ENCODE results near the gene GBGT1. TPM values are rescaled to one million over a fixed set of nuclear protein-coding genes. Genes with fewer than 3 reads are reported as not detected.

Gene GBGT1
- total RNA-seq, 1 donor from 2014 or later = 1.3 TPM

DNA sequence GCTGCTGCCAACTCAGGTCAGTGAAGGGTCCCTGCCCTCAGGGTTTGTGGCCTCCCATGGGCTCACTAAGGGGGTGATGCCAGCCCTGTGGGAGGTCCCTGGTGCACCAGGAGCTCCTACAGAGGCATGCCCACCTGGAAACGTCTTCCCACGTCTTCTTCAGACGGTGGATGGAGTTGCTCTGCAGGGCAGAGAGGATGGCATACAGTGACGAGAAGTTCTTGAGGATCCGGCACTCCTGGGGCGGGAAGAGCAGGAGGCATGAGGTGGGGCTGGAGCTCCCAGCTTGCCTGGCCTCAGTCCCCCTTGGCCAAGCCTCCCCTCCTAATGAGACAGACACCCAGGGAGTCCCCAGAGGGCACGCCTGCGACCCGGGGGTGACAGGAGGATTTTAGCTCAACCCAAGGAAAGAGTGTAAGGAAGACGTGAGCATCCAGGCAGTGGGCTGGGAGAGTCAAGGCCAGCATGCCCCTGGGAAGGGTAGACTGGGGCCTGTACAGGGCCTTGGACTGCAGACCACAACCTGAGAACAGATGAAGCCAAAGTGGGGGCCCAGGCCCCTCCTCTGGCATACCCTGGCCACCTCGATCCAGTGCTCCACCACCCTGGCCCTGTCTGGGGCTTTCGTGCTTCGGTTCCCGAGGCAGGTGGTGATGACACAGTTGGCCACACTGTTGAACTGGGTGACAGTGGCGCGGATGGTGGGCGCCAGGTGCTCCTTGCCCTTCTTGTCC lies 57.0 kb downstream of the GBGT1 start:
- H3K4me1 Mint-ChIP-seq (ENCODE audit: low read depth, unreplicated experiment) = peaks cover 4% of the 10 kb centered on the region
- peaks cover 18% of the 10 kb centered on the region for H3K27me3 Mint-ChIP-seq (ENCODE audit: unreplicated experiment)
- no peak overlapping the region for H3K4me3 Mint-ChIP-seq (ENCODE audit: unreplicated experiment)
- TF ChIP-seq, protein P1, sequence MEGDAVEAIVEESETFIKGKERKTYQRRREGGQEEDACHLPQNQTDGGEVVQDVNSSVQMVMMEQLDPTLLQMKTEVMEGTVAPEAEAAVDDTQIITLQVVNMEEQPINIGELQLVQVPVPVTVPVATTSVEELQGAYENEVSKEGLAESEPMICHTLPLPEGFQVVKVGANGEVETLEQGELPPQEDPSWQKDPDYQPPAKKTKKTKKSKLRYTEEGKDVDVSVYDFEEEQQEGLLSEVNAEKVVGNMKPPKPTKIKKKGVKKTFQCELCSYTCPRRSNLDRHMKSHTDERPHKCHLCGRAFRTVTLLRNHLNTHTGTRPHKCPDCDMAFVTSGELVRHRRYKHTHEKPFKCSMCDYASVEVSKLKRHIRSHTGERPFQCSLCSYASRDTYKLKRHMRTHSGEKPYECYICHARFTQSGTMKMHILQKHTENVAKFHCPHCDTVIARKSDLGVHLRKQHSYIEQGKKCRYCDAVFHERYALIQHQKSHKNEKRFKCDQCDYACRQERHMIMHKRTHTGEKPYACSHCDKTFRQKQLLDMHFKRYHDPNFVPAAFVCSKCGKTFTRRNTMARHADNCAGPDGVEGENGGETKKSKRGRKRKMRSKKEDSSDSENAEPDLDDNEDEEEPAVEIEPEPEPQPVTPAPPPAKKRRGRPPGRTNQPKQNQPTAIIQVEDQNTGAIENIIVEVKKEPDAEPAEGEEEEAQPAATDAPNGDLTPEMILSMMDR (IDR thresholded peaks at IDR 0.05; ENCODE audit: partially characterized antibody, unreplicated experiment) = no peak
- H3K36me3 Mint-ChIP-seq (ENCODE audit: unreplicated experiment) = no peaks in the 10 kb centered on the region
- H3K27ac Mint-ChIP-seq (ENCODE audit: unreplicated experiment) = no peak overlapping the region
- DNase-seq = no peak
- H3K9me3 Mint-ChIP-seq (ENCODE audit: unreplicated experiment) = peaks cover 11% of the 10 kb centered on the region

DNA sequence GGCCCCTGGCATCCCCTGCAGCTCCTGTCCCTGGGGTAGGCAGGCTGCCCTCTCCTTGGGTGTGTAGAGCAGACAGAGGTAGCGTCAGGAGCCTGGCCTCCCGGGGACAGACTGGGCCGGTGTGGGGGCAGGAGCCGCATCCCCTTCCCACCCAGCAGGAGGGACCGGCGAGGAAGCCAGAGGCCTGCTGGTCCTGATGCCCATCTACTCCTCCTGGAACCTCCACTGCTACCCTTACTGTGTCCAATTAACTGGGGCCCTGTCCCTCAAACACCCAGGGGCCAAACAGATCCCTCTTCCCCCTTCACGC lies 58.3 kb downstream of the GBGT1 start:
- DNase-seq = no peak
- H3K27ac Mint-ChIP-seq (ENCODE audit: unreplicated experiment) = no peak overlapping the region
- peaks cover 4% of the 10 kb centered on the region for H3K4me1 Mint-ChIP-seq (ENCODE audit: low read depth, unreplicated experiment)
- peaks cover 26% of the 10 kb centered on the region for H3K27me3 Mint-ChIP-seq (ENCODE audit: unreplicated experiment)
- H3K4me3 Mint-ChIP-seq (ENCODE audit: unreplicated experiment) = no peak overlapping the region
- peaks cover 13% of the 10 kb centered on the region for H3K9me3 Mint-ChIP-seq (ENCODE audit: unreplicated experiment)
- TF ChIP-seq, protein P1 (IDR thresholded peaks at IDR 0.05; ENCODE audit: partially characterized antibody, unreplicated experiment) = no peak
- H3K36me3 Mint-ChIP-seq (ENCODE audit: unreplicated experiment) = no peaks in the 10 kb centered on the region

DNA sequence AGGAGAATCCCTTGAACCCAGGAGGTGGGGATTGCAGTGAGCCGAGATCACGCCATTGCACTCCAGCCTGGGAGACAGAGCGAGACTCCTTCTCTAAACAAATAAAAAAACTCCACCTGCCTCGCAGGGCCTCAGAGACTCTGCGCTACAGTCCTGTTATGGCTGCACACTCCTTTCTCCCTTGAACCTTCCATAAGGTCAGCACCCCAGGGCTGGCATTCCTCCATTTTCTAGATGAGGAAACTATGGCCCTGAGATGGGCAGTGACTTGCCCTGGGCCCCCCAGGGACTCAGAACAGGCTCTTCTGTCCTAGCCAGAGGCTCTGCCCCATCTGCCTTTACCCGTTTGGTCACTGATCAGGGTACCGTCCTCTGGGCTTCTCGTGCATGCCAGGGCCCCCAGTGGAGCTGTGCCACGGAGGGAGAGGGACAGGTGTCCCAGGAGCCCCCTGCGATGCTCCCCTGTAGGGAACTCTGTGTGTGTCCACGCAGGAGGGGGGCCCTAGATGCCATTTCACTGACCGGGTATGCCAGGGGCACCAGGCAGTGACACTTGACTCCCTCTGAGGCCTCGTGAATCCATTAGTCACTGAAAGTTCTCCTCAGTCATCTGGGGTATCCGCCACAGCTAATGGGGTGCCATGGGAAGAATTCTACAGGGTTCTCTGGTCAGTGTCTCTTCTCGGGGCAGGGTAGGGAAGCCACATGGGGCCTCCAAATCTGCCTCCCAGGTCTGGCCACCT lies 58.8 kb downstream of the GBGT1 start:
- no peak overlapping the region for H3K4me3 Mint-ChIP-seq (ENCODE audit: unreplicated experiment)
- H3K36me3 Mint-ChIP-seq (ENCODE audit: unreplicated experiment) = no peaks in the 10 kb centered on the region
- peaks cover 13% of the 10 kb centered on the region for H3K9me3 Mint-ChIP-seq (ENCODE audit: unreplicated experiment)
- peaks cover 22% of the 10 kb centered on the region for H3K27me3 Mint-ChIP-seq (ENCODE audit: unreplicated experiment)
- TF ChIP-seq, protein P1 (IDR thresholded peaks at IDR 0.05; ENCODE audit: partially characterized antibody, unreplicated experiment) = no peak
- DNase-seq = no peak
- H3K4me1 Mint-ChIP-seq (ENCODE audit: low read depth, unreplicated experiment) = peaks cover 4% of the 10 kb centered on the region
- peak overlapping the region; percentile 59 for H3K27ac Mint-ChIP-seq (ENCODE audit: unreplicated experiment)

DNA sequence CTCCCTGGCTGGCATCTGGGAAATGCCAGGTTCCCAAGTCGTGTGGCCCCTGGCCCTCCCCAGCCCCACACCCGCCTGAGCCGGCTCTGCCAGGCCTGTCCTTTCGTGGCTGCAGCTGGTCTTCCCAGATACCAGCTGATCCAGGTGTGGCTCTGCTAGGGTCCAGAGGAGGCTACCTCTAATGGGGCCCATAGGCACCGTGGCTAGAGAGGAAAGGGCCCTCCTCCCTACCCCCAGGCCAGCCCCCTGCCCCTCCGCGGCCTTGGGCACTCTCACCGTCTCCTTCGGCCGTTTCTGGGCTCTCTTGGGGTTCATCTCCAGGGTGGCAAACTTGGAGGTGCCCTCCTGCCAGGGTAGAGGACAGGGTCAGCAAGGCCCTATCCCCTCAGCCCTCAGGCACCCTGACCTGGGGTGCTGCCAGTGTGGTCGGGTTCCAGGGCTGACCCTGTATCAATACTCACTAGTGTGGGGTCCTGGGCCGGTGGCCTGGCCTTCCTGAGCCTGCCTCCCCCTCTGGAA lies 59.7 kb downstream of the GBGT1 start:
- Mint-ChIP-seq H3K27me3 (ENCODE audit: unreplicated experiment) (peaks cover 20% of the 10 kb centered on the region), H3K4me1 (ENCODE audit: low read depth, unreplicated experiment) (peaks cover 4% of the 10 kb centered on the region), H3K4me3 (ENCODE audit: unreplicated experiment) (no peak overlapping the region), H3K27ac (ENCODE audit: unreplicated experiment) (no peak overlapping the region), H3K9me3 (ENCODE audit: unreplicated experiment) (peaks cover 17% of the 10 kb centered on the region), H3K36me3 (ENCODE audit: unreplicated experiment) (peaks cover 3% of the 10 kb centered on the region)
- no peak for DNase-seq
- TF ChIP-seq, protein P1 (IDR thresholded peaks at IDR 0.05; ENCODE audit: partially characterized antibody, unreplicated experiment) = no peak

Measured in glutamatergic neuron (in vitro differentiated cells).